T-helper 1 cell treated with Interleukin-12 subunit alpha and Interleukin-12 subunit beta and Interleukin-4 antibody, amounts not matched to agents 30 ng/mL and 1 ng/mL, for 36 hours (primary cell): Measurements from ENCODE around the gene TPH2. TPM values are rescaled to one million over a fixed set of nuclear protein-coding genes. Genes with fewer than 3 reads are reported as not detected.

Experiments
- intact Hi-C: fragments of 100-400 bp; cut with micrococcal nuclease; formaldehyde crosslinking; loops from one replicate; pipeline ENCODE4 v1.15.1; 2024
- total RNA-seq: library from RNA; stranded (reverse); gene quantifications from 2 replicates; pipeline ENCODE4 v1.2.3, GENCODE V29; 2022

The TPH2 gene
- total RNA-seq, result not detected in 2 replicates

DNA sequence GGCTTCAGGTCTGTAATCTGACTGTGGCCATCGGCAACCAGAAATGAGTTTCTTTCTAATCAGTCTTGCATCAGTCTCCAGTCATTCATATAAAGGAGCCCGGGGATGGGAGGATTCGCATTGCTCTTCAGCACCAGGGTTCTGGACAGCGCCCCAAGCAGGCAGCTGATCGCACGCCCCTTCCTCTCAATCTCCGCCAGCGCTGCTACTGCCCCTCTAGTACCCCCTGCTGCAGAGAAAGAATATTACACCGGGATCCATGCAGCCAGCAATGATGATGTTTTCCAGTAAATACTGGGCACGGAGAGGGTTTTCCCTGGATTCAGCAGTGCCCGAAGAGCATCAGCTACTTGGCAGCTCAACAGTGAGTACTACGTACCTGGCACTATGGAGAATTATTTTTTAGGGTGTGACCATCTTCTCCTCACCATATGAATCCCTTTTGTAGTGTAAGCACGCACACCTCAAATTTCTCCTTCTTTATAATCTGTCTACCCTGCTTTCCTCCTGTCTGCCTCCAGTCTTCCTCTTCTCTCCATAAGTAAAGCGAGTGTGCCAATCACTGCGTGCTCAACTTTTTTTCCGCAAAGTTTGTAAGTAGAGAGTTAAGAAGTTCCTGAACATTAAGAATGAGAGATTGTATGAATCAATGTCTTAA lies at the start of gene TPH2:
Gene TPH2 (plus strand): TSS at position 118 of the 658 bp plus-strand sequence. CDS start 142 bp downstream, at position 260.
- intact Hi-C loops, result loop anchor here (1.0 to 2.0 kb wide), 4 partner anchors 100 to 252 kb away; partner anchors contain the start of genes TBC1D15 and TMEM19

DNA sequence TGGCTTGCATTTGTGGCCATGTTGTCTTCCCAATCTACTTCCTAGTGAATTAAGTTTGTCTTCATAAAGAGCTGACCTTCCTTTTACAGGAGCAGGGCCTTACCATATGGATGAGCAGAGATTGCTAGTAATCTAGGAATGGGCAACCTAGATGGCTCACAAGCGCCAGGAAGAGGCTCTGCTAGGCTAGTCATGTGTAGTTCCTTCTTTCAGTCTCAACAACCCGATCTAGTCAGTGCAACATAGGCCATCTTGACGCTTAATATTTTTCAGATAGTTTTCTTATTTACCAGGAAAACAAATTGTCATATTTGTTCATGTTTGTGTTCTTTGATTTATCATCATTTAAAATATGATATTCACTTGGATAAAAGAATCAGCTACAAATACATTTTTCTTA lies 48.2 kb upstream of the TPH2 start:
- intact Hi-C loops, result no loop called here

DNA sequence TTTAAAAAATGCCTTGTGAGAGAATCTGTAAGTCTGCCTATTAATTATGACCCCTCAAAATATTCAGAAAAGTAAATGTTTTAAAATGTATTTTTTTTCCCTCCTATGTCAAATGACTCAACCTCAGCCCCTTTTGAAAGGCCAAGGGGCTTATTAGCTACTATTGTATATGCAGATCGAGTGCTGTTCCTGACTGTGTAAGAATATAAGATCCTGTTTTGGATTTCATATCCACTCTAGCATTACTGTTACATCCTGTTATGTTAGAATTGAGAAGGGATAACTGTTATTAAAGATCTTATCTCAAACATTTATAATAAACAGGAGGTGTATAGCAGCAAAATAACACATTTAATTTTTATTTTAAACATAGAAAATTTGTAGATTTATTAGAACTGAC lies 46.6 kb upstream of the TPH2 start:
- intact Hi-C loops, result no loop called here

DNA sequence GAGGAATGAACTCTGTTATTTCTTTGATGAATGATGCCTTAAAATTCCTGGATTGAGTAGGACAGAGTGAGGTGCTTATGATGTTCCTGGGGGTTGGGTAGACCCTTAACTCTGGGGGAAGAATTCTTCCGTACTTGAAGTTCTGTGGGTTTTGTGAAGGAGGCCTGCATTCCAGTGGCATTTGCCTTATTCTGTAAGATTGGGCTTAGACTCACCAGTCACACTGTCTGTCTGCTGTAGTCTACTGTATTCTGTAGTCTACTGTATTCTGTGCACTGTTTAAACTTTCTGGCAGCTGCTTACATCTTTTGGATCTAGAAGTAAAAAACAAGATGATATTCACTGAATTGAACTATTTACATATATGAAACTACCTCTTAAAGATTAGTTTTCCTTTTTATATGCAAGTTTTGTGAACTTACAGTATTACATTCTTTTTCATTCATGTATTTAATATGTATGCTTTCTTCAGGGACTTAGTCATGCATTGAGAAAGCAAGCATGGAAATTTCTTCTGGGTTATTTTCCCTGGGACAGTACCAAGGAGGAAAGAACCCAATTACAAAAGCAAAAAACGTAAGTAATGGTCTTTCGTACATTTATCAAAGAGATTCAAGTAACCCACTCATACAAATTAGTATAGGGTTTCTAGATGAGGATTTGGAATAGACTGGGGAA lies 42.3 kb upstream of the TPH2 start:
- intact Hi-C loops, result no loop called here

DNA sequence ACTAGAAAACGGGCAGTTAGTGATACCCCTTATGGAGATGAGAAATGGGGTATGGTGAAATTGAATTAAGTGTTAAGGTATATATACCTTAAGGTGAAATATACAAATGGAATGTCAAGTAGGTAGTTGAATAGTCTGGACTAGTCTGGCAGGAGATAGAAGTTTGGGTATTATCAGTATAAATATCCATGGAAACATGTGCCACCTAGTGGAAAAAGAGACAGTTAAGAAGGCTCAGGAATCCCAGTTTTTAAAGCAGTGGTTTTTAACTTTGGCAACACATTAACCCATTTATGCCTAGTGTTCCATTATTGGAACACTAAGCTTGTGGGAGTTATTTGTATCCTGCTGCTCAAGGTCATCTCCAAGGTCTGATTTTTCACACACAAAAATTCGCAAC lies 38.6 kb upstream of the TPH2 start:
- intact Hi-C loops, result no loop called here

DNA sequence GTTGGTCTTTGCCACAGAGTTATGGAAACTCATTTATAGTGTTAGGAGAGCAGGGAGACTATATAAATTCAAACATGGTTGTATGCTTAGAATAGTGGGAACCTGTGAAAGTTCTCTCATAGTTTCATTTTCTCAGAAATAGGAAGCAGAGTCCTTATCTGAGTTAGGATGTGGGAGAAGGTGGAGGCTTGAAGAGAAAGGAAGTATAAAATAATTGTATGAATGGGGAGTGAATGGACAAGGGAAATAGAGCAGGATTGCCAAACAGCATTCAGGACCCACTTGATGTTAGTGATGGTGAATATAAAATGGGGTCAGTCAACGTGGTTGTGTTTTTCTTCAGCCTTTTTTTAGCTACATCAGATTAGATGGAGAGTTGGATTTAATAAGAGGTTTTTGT lies 34.0 kb upstream of the TPH2 start:
- intact Hi-C loops, result no loop called here

DNA sequence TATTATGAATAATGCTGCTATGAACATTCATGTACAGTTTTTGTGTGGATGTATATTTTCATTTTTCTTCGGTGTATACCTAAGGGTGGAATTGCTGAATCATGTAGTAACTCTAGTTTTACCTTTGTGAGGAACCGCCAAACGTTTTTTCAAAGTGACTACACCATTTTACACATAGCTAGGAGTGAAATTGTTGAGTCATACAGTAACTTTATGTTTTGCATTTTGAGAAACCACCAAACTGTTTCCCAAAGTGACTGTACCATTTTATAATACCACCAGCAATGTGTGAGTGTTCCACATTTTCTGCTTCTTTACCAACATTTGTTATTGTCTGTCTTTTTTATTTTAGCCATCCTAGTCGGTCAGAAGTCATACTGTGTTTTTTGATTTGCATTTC lies 3.1 kb upstream of the TPH2 start:
- intact Hi-C loops, result no loop called here

DNA sequence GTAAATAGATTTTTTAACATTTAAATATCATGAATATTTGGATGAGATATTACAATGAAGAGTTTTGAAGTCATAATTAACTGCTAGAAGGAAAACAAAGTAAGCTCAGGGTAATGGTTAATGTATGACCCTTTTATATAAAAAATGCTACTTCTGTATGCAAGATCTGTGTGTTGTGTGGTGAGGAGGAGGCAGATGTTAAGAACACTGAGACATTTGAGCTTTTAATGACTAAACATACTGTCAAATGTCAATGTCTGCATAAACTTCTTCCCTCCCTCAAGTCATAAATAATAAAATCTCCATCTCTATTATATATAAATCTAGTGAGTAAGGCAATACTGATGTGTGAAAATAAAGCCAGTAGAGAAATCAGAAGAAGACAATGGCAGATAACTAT lies 1.4 kb downstream of the TPH2 start:
- intact Hi-C loops, result no loop called here

DNA sequence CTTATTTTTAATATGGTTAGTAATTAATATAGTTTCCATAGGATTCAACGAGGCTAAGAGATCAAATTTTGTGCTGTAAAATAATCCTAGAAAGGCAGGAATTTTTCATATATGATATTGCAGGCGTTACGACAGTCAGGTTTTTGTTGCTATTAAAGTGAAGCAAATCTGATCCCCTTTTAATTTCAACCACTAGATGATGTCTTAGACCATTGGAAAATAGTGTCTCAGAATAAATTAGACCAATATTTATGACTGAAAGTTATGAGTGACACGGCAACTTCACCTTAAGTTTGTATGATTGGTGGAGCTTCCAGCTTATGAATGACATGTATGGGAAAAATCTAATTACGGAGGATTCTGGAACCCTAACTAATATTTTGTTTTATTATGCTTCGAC lies 2.5 kb downstream of the TPH2 start:
- intact Hi-C loops, result no loop called here

DNA sequence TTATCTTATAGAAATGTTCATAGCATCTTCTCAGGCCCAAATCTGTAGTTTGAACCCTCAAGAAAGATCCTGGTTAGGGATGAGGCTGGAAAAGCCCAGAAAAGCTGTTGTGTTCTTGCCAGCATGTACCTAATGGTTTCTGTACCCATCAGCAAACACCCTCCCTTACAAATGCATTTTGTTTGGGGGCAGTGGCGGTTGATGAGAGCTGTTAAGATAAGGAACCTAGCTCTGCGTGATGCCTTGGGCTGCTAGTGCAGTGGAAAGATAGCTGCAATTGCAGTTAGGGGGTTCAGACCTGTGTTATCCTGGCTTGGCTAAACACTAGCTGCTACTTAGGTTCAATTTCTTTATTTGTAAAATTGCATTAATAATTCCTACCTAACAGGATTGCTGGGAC lies 3.6 kb downstream of the TPH2 start:
- intact Hi-C loops, result no loop called here

DNA sequence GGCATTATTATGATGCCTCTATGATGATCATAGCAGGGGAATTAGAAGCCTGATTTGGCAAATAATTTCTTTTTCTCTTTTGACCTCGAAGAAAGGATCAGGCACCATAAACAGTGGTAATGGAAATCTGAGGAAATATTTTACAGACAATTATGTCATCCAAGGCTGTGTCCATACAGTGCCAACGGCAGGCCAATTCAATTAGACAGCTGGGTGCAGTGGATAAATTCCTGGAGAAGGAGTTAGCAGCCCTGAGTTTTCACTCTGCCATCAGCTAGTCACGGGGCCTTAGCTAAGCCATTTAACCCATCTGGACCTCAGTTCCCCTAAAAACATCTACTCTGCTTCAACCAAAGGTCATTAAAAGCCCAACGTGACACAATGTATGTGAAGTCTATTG lies 4.1 kb downstream of the TPH2 start:
- intact Hi-C loops, result no loop called here

DNA sequence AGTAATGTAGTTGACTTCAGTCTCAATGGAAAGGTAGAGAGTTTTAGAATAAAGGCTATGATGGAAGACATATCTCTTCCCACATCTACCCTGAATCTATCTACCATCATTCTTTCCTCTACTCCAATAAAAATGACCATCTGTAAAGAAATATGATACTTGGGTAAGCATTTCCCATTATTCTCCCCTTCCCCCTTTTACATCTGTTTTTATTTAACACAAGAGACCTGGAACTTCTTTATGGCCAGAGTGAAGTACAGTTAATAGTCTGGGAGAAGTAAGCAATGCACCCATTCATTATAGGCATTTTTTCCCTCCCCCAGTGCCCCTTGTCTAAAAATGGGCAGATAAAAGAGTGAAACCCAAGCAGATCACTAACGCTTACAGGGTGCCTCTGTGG lies 6.5 kb downstream of the TPH2 start:
- intact Hi-C loops, result no loop called here

DNA sequence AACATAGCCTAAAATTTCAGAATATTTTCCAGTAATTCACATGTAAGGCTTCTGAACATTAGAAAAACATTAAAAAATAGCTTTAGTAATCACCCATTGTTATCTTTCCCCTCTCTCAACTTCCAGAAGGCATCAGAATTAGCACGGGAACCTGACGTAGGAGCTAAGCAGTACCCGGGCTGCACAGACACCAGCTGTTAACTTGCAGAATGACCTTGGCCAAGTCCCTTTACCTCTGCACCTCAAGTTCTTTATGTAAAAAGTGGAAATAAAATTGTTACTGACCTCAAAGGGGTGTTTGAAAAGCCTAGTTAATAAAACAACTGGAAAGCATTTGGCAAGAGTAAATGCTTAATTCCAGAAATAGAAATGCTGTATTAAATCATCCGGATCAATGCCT lies 7.2 kb downstream of the TPH2 start:
- intact Hi-C loops, result no loop called here

DNA sequence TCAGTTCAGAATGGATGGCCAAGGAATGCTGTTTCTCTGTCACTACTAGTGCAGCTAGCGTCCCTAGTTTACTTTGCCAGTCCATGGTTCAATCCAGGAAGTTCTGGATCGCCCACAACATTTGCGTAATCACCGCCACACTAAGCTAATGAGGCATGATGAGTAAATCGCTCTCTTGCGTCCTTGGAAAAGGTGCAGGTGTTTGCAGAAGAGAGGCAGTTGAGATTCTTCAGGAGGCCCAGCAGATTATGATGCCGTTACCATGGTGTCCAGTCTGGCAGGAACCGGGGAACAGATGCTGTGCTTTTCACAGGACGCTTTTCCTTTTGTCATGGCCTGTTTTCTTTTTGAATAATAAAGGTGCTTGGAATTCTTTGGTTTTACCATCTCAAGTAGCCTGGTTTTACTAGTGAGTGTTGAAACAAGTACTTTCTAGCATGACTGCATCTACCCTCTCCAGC lies 9.0 kb downstream of the TPH2 start:
- intact Hi-C loops, result no loop called here

DNA sequence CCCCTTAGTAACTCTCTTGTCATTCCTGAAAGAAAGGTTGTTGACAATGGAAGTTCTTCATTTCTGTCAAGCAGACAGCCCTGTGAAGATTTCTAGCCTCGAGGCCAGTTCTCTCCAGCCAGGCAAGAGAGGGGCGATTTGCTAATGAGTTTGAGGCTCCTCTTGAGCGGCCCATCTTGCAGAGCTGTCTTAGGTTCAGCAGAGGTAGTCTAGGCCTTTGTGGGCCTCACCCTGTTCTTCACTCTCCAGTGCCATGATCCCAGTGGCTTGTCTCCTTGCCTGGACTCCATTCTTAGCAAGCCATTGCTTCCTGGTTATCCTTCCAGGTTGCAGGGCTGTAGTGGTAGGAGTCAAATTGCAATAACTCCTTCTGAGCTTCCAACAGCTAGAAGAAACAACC lies 9.7 kb downstream of the TPH2 start:
- intact Hi-C loops, result no loop called here

DNA sequence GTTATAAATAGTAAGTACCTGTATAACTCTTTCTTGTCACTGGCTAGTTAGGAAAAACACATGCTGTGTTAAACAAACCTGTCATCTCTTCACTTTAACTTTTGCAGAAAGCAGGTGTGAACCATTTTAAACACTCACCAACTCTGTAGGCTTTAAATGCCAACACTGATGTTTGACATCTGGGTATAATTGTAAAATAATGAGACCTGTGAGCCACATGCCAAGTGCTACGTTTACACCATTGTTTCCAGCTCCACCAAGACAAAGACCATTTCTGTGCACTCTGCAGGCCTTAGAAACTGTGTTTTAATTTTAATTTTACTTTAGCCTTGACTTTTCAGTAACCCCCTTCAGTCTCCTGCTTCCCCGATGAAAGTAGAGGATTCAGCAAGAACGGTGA lies 11.0 kb downstream of the TPH2 start:
- intact Hi-C loops, result no loop called here

DNA sequence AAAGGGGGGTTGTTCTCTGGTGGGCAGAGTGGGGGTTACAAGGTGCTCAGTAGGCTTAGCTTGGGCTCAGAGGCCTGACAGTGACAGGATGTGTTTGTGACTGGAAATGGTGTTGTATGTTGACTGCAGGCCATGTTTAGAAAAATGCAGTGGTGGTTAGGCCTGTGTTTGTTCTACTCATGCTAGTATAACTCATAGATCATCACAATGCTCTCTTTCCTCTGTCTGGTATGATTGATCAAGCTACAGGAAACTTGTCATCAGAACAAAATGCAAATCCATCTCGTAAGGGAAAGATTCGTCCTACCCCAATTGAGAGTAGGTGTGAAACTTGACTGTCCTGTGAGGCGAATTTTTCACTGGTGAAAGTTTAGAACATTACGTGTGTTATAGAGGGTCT lies 11.8 kb downstream of the TPH2 start:
- intact Hi-C loops, result no loop called here

DNA sequence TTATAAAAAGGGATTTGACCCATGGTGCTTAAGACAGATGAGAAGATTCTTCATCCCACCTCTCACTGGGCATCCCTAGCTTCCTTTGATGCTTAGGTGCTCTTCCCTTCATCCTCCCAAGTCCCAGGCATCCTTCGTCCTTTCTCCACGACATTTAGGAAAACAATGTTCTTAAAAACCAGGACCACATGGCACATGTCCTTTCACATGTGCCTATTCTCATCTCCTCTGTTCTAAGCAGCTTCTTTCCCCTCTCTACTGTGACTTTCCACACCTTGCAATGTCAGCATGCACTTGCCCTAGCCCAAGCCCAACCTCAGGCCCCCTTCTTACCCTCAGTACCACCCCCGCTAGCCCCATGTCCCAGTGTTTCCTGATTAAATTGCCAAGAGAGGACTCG lies 12.2 kb downstream of the TPH2 start:
- intact Hi-C loops, result no loop called here

DNA sequence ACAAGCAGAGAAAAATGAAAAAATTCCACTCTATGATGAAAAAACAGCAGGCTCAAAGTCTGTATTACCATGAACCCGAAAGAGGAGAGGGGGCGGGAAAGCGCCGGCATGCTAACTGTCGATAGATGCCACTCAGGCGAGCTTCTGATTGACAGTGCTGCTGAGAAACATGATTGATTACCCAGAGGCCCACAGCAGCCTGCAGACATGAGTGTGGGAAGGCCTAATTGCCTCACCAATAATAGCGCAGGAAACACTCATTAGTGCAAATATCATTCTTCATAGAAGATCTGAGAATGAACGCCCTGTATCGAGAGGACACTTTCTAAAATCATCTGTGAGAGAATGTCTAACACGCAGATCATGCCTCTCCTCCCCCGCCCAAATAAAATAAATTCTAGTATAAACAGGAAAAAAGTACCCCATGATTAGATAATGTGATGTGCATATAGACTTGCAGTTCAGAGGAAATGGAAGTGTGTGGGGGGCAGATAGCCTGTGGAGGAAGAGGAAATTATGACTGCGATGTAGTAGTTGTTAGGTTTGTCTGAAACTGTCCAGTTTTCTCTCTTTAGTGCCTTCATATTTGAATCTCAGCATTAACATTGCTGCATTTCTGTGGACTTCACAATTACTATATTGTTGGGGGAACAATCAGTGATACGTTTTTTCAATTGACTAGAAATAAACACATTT lies 15.6 kb downstream of the TPH2 start:
- intact Hi-C loops, result no loop called here

DNA sequence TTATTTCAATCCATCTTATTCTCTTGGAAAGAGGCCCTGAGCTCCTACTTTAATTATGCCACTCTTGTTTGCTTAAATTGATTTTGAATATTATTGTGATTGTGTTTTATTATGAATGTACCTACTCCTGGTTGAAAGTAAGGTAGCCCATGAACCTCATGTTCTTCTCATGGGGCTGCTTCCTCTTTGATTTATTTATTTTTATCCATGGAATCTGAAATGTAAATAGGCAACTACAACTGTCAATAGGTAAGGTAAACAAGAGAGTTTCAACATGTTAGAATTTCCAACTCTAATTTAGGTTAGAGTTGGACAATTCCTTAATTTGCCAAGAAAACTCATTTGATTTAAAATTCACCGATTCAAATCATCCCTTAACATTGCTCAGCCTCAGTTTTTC lies 16.2 kb downstream of the TPH2 start:
- intact Hi-C loops, result no loop called here

DNA sequence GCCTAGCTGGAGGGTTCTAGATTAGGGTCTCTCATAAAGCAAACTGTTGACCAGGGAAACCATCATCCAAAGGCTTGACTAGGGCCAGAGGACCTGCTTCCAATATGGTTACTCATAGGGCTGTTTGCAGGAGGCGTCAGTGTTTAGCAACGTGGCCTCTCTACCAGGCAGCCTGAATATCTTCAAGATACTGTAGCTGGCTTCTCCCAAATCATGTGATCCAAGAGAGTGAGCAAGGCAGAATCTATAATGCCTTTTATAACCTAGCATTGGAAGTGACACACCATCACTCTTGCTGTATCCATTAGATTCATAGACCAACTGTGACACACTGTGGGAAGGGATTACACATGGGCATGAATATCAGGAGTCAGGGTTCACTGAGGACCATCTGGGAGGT lies 17.3 kb downstream of the TPH2 start:
- intact Hi-C loops, result no loop called here

DNA sequence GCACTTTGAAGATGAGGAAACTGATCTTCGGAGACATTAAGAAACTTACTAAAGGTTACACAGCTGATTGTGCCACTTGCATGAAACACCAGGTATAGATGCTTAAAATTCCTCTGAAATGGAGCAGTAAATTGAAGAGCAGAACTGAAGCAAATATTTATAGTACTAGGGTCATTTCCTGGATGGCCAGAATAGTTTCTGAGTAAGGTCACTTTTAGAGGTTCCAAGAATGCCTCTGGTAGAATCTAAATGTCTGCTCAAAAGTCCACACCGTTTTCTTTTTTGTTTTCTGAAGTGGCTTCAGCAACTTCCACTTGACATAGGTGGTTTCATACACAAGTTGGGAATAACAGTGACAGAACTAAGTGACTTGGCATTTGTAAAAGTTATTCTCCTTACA lies 19.4 kb downstream of the TPH2 start:
- intact Hi-C loops, result no loop called here

DNA sequence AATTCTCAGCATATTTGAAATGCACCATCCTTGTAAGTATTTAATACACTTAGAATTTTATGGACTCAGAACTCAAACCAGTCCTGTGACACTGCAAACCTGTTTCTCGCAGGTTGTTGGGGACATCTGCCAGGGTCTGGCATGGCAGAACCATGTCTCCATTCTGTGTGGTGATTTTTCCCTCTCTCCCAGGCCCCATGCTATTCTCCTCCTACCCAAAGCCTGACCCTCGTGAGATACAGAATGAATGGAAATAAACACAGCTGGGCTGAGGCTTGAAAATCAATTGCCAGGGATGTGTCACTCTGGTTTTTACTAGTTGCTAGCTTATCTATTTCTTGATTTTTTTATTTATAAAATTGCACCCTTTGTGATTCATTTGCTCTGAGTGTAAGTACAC lies 19.8 kb downstream of the TPH2 start:
- intact Hi-C loops, result no loop called here
